H9 (cell line): ENCODE measurements around the gene ADORA1. TPM values are rescaled to one million over a fixed set of nuclear protein-coding genes. Genes with fewer than 3 reads are reported as not detected.

Source experiments
- DNase-seq: peaks from one replicate; pipeline ENCODE4 v3.0.0-alpha.2; 2017
- H2AFZ ChIP-seq: one replicate; pipeline ENCODE4 v1.6.1; 2013; ENCODE audit warnings: mild to moderate bottlenecking, low read length, control low read depth, moderate library complexity
- H2AK5ac ChIP-seq: 2 replicates; pipeline ENCODE4 v1.6.1; 2013; ENCODE audit warnings: low read length, control low read depth, mixed read lengths; ENCODE audit not compliant: insufficient read length
- H2BK120ac ChIP-seq: one replicate; pipeline ENCODE4 v1.6.1; 2013; ENCODE audit warnings: low read depth, mild to moderate bottlenecking, low read length, control low read depth, inconsistent platforms; ENCODE audit not compliant: poor library complexity, severe bottlenecking
- H2BK12ac ChIP-seq: 2 replicates; pipeline ENCODE4 v1.6.1; 2013; ENCODE audit warnings: low read length, control low read depth, mixed read lengths, low read depth; ENCODE audit not compliant: insufficient read length
- H2BK15ac ChIP-seq: 2 replicates; pipeline ENCODE4 v1.6.1; 2013; ENCODE audit warnings: low read depth, low read length, control low read depth
- H2BK20ac ChIP-seq: one replicate; pipeline ENCODE4 v1.6.1; 2013; ENCODE audit warnings: low read depth, mild to moderate bottlenecking, low read length, control low read depth, inconsistent platforms; ENCODE audit not compliant: poor library complexity, severe bottlenecking
- H2BK5ac ChIP-seq: 2 replicates; pipeline ENCODE4 v1.6.1; 2013; ENCODE audit warnings: low read length, control low read depth, mixed read lengths; ENCODE audit not compliant: insufficient read length
- H3K14ac ChIP-seq: 2 replicates; pipeline ENCODE4 v1.6.1; 2013; ENCODE audit warnings: low read length, control low read depth; ENCODE audit not compliant: insufficient read depth
- H3K18ac ChIP-seq: 2 replicates; pipeline ENCODE4 v1.6.1; 2013; ENCODE audit warnings: low read depth, mild to moderate bottlenecking, mixed read lengths, low read length, control low read depth; ENCODE audit not compliant: insufficient read length
- H3K23ac ChIP-seq: 2 replicates; pipeline ENCODE4 v1.6.1; 2013; ENCODE audit warnings: low read length, control low read depth, mixed read lengths, low read depth; ENCODE audit not compliant: insufficient read length
- H3K23me2 ChIP-seq: 2 replicates; pipeline ENCODE4 v1.6.1; 2013; ENCODE audit warnings: low read depth, mild to moderate bottlenecking, mixed read lengths, low read length, control low read depth; ENCODE audit not compliant: insufficient read length, poor library complexity, severe bottlenecking
- H3K27ac ChIP-seq: 2 replicates; pipeline ENCODE4 v1.5.1; 2013; ENCODE audit warnings: low read length, control low read depth, mixed read lengths, low read depth; ENCODE audit not compliant: insufficient read length
- H3K27me3 ChIP-seq: 2 replicates; pipeline ENCODE4 v1.6.1; 2013; ENCODE audit warnings: low read length, control low read depth, inconsistent platforms; ENCODE audit not compliant: insufficient read depth
- H3K4ac ChIP-seq: 2 replicates; pipeline ENCODE4 v1.6.1; 2013; ENCODE audit warnings: low read depth, mild to moderate bottlenecking, control low read depth, inconsistent platforms, low read length, moderate library complexity
- H3K4me1 ChIP-seq: 2 replicates; pipeline ENCODE4 v1.6.1; 2013; ENCODE audit warnings: low read length, control low read depth, inconsistent platforms; ENCODE audit not compliant: insufficient read depth
- H3K4me2 ChIP-seq: 2 replicates; pipeline ENCODE4 v1.6.1; 2013; ENCODE audit warnings: low read length, control low read depth, mixed read lengths; ENCODE audit not compliant: insufficient read length, insufficient read depth
- H3K56ac ChIP-seq: 2 replicates; pipeline ENCODE4 v1.6.1; 2013; ENCODE audit warnings: low read depth, mild to moderate bottlenecking, mixed read lengths, low read length, control low read depth; ENCODE audit not compliant: insufficient read length
- H3K79me1 ChIP-seq: 2 replicates; pipeline ENCODE4 v1.6.1; 2013; ENCODE audit warnings: low read depth, mild to moderate bottlenecking, moderate library complexity, low read length, control low read depth, inconsistent platforms; ENCODE audit not compliant: insufficient read depth, poor library complexity, severe bottlenecking
- H3K79me2 ChIP-seq: 2 replicates; pipeline ENCODE4 v1.6.1; 2013; ENCODE audit warnings: low read length, control low read depth, inconsistent platforms; ENCODE audit not compliant: insufficient read depth
- H3K9ac ChIP-seq: 2 replicates; pipeline ENCODE4 v1.6.1; 2013; ENCODE audit warnings: low read length, control low read depth, mixed read lengths; ENCODE audit not compliant: insufficient read length; ENCODE audit errors: extremely low read depth
- H3K9me3 ChIP-seq: one replicate; pipeline ENCODE4 v1.6.1; 2013; ENCODE audit warnings: low read depth, low read length, inconsistent platforms; ENCODE audit not compliant: control insufficient read depth
- H3T11ph ChIP-seq: one replicate; pipeline ENCODE4 v1.6.1; 2013; ENCODE audit warnings: mild to moderate bottlenecking, low read length, control low read depth, inconsistent platforms
- H4K20me1 ChIP-seq: one replicate; pipeline ENCODE4 v1.6.1; 2013; ENCODE audit not compliant: control insufficient read depth, insufficient read length, insufficient read depth
- H4K5ac ChIP-seq: 2 replicates; pipeline ENCODE4 v1.6.1; 2013; ENCODE audit warnings: low read depth, mild to moderate bottlenecking, mixed read lengths, low read length, control low read depth; ENCODE audit not compliant: insufficient read length
- H4K8ac ChIP-seq: replicated peaks from 2 replicates; pipeline ENCODE4 v1.6.1; 2013; ENCODE audit warnings: low read length, control low read depth, mixed read lengths, low read depth; ENCODE audit not compliant: insufficient read length
- H4K91ac ChIP-seq: 2 replicates; pipeline ENCODE4 v1.6.1; 2013; ENCODE audit warnings: low read depth, mild to moderate bottlenecking, moderate library complexity, mixed read lengths, low read length, control low read depth; ENCODE audit not compliant: insufficient read length
- H3K27ac Mint-ChIP-seq, 3 experiments: 2 replicates in 2 of 3; 3 replicates in 1 of 3; pipeline ENCODE4 v1.8.0; 2020 to 2021; ENCODE audit warnings: mixed read lengths in 3 of 3, mild to moderate bottlenecking in 1 of 3, moderate library complexity in 1 of 3
- H3K27me3 Mint-ChIP-seq: 2 replicates; pipeline ENCODE4 v1.8.0; 2021; ENCODE audit warnings: low read depth, mild to moderate bottlenecking, moderate library complexity, mixed read lengths
- H3K36me3 Mint-ChIP-seq, 3 experiments: 2 replicates in 2 of 3; 3 replicates in 1 of 3; pipeline ENCODE4 v1.8.0; 2020 to 2021; ENCODE audit warnings: low read depth in 3 of 3, mixed read lengths in 3 of 3; ENCODE audit not compliant: insufficient read depth in 1 of 3
- H3K4me1 Mint-ChIP-seq, 2 experiments: 2 replicates each; pipeline ENCODE4 v1.8.0; 2020; ENCODE audit warnings: mixed read lengths in 2 of 2
- H3K4me3 Mint-ChIP-seq, 2 experiments: 2 replicates in 1 of 2; 3 replicates in 1 of 2; pipeline ENCODE4 v1.8.0; 2020 to 2021; ENCODE audit warnings: mild to moderate bottlenecking in 2 of 2, mixed read lengths in 2 of 2, moderate library complexity in 1 of 2
- H3K9me3 Mint-ChIP-seq, 2 experiments: 2 replicates in 1 of 2; 3 replicates in 1 of 2; pipeline ENCODE4 v1.8.0; 2020; ENCODE audit warnings: mild to moderate bottlenecking in 2 of 2, mixed read lengths in 2 of 2, moderate library complexity in 1 of 2
- CTCF ChIP-seq: fragments of 200-600 bp; sonication (generic); conservative IDR thresholded peaks from 3 replicates; pipeline ENCODE4 v1.8.0; 2021; ENCODE audit warnings: antibody characterized with exemption, mild to moderate bottlenecking
- WGBS: extraction: QIAGEN DNeasy Blood & Tissue Kit; methylation state at CpG from one replicate; pipeline ENCODE4 v1.1.7; 2013; ENCODE audit warnings: missing lambda C conversion rate, low lambda C conversion rate, mixed read lengths; ENCODE audit not compliant: insufficient read length; ENCODE audit errors: extremely low coverage; 5-methylcytosine and 5-hydroxymethylcytosine counted together
- total RNA-seq: library from RNA; stranded (reverse); gene quantifications from 2 replicates; pipeline ENCODE4 v1.2.1, GENCODE V29; 2021

Gene ADORA1
- total RNA-seq, 1 experiment from 2014 or later = 1.3 TPM

- H3K23ac ChIP-seq = no peak overlapping the region
- no peak for DNase-seq
- H3K18ac ChIP-seq = no peak overlapping the region
- H3K4me2 ChIP-seq = no peak overlapping the region
- no peak overlapping the region for H2BK15ac ChIP-seq
- no peak overlapping the region for H3K56ac ChIP-seq
- peaks cover 23 to 32% of the 10 kb centered on the region in 2 experiments for H3K9me3 Mint-ChIP-seq
- H3K27ac Mint-ChIP-seq = no peak overlapping the region
- no peaks in the 10 kb centered on the region for H3K79me1 ChIP-seq
- H3K9ac ChIP-seq = no peak overlapping the region
- peaks cover 7% of the 10 kb centered on the region in 2 experiments; a peak in 3 of 4 replicates for H3K4me1 Mint-ChIP-seq
- no peak overlapping the region for H2BK120ac ChIP-seq
- no peak overlapping the region for H2BK20ac ChIP-seq
- H4K8ac ChIP-seq = no peak overlapping the region
- H3K23me2 ChIP-seq = no peaks in the 10 kb centered on the region
- H3K9me3 ChIP-seq = no peaks in the 10 kb centered on the region
- no peak overlapping the region for H2BK5ac ChIP-seq
- H3T11ph ChIP-seq = no peak overlapping the region
- WGBS = no CpG with 5 or more reads among the region's 1 CpG
- no peaks in the 10 kb centered on the region for H3K79me2 ChIP-seq
- TF ChIP-seq CTCF = no peak
- H4K5ac ChIP-seq = no peak overlapping the region
- no peak overlapping the region for H2AFZ ChIP-seq
- H4K20me1 ChIP-seq = no peaks in the 10 kb centered on the region
- no peaks in the 10 kb centered on the region for H3K4me1 ChIP-seq
- no peak overlapping the region for H2AK5ac ChIP-seq
- no peak overlapping the region for H4K91ac ChIP-seq
- no peak overlapping the region for H3K14ac ChIP-seq
- H3K36me3 Mint-ChIP-seq = peaks cover 10 to 21% (median 11%) of the 10 kb centered on the region in 3 experiments; a peak in 6 of 7 replicates
- H2BK12ac ChIP-seq = no peak overlapping the region
- H3K27me3 Mint-ChIP-seq = peaks cover 14% of the 10 kb centered on the region
- H3K4ac ChIP-seq = no peak overlapping the region
- no peak overlapping the region for H3K27ac ChIP-seq
- H3K27me3 ChIP-seq = no peaks in the 10 kb centered on the region
- H3K4me3 Mint-ChIP-seq = no peak overlapping the region
Measured at GRCh38 chr1:203095061-203095690, 32.4 kb upstream of the ADORA1 start.
